AML-193 (cell line): ENCODE measurements around the gene SYCP2L.
"Not testable (repeated sequence)": the region's sequence is repeated elsewhere in the genome, so short reads cannot be mapped to it uniquely, and the experiment has no call there.

ENCODE experiments used
- DNase-seq, 2 experiments: peaks; one replicate each; lab custom pipeline; 2025; lab: John Stamatoyannopoulos, UW

SYCP2L gene

DNA sequence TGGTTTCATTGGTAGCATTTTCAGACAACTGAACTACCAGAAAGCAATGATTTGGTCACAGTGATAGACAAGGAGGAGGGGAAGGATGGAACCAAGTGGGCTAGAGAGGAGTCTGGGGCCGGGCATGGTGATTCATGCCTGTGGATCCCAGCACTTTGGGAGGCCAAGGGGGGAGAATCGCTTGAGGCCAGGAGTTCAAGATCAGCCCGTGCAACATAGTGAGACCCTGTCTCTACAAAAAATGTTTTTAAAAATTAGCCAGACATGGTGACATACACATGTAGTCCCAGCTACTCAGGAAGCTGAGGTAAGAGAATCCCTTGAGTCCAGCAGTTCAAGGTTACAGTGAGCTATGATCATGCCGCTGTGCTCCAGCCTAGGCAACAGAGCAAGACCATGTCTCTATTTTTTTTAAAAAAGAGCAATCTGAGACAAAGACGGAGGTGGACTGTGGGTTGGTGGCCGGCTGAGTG, 70.6 kb downstream of the SYCP2L start:
- no peak for DNase-seq

DNA sequence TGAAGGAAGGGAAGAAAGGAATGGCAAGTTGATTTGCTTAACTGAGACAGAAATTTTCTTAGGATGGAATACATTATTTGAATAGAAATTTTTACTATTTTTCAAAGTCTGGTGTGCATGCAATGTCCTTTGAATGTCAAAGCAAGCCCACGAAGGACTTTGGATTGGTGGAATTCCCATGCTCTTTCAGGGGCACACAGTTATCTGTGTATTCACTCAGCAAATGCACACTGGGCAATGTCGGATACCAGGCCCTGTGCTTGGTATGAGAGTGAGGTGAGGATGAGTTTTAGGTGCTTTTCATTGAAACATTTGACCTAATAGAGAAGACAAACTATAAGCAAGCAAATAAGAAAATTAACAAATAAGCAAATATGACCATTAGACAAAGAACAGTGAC, 73.3 kb downstream of the SYCP2L start:
- DNase-seq: no peak

DNA sequence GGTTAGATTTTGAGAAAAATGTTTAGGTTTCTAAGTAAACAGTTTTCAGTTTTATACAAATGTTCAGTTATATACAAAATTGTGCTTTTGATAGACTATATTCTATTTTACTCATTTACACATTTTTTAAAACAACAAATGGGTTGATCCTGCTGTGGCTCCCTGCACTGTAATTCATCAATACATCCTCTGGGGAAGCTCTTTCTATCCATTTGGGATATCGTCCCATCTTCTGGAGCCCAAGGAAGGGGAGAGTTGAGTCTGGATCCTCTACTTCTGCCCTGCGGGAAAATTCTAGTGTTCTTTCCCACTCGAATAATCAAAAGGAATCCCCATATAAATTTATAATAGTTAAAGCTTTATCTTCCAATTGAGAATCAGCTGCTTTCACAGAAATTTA, 75.0 kb downstream of the SYCP2L start:
- no peak for DNase-seq

- no peak for DNase-seq
These were observed 75.8 kb downstream of the SYCP2L start for GRCh38 chr6:10962673-10963072.

DNA sequence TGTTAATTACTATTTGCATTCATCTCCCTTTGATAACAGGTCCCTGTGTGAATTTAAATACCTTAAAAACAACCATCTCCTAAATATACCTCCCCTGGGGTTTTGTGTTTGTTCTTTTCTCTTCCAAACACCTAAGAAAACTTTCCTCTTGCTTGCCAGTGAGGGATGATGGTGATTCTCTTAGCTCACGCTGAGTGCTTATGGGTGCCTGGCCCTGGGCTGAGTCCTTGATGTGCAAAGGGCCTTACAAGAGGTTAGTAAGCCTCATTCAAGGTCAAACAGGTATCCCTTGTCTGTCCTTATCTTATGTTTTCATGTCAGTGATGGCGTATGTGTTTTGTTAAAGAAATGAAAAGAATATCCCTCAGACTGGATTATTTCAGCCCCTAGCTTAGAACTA, 76.3 kb downstream of the SYCP2L start:
- no peak for DNase-seq

- DNase-seq: no peak
These were observed 77.8 kb downstream of the SYCP2L start for GRCh38 chr6:10964684-10965083.

DNA sequence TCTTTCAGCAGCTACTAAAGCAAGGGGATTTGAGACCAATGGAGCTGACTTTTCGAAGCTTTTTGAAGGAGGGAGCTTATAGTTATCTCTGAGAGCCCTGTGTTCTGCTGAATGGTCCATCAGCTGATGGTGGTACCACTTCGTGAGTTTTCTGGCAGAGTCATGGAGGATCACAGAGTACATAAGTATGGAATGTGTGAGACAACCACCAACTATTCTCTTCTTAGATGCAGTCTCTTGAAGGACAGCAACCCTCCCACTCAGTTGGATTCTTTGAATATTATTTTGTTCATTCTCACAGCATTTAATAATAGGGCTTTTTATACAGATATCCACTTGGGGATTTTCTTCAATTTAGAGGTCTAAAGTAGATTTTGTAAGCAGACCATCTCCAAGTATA, 81.9 kb downstream of the SYCP2L start:
- no peak for DNase-seq

GRCh38 chr6:10970731-10971130, 83.9 kb downstream of the SYCP2L start:
- DNase-seq: no peak

GRCh38 chr6:10972196-10972595, 85.3 kb downstream of the SYCP2L start:
- no peak for DNase-seq

DNA sequence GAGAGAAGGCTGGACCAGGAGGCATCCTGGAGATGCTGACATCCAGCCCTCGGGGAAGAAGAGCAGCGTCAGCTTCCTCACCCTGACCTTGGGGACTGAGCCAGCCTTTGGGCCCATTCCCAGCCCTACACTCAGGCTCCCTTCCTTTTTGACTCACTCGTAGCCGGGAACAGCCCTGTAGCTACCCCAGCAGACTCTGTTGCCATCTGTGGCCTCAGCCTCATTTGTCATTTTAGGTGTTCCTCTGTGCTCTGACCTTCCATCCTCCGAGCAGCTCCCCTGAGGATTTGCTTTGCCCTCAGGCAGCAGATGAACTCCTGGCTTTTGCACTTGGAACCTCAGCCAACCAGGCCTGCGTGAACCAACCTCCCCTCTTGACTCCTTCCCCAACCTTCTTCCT, 89.7 kb downstream of the SYCP2L start:
- no peak for DNase-seq

GRCh38 chr6:10977231-10977968, 90.5 kb downstream of the SYCP2L start:
- DNase-seq: no peak

- no peak for DNase-seq
These were observed 92.8 kb downstream of the SYCP2L start for GRCh38 chr6:10979603-10980002.

- no peak for DNase-seq
These were observed 94.6 kb downstream of the SYCP2L start for GRCh38 chr6:10981409-10981808.

GRCh38 chr6:10984959-10985358, 98.1 kb downstream of the SYCP2L start:
- DNase-seq: not testable (repeated sequence)

DNA sequence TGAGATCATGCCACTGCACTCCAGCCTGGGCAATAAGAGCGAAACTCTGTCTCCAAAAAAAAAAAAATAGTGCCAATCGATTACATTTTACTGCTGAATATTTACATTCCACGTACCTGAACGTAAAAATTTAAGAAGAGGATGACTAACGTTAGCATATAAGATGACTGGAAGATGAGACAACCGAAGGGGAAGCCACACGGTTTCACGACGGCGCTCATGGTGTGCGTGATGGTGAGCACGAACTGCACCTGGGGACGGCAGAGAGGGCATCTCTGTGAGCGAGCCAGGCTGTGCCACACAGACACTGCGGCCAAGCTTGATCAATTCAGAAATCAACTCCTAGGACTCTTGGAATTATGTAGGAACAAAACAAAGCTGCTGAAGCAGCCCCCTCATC, 102.7 kb downstream of the SYCP2L start:
- no peak for DNase-seq

GRCh38 chr6:10991115-10991514, 104.3 kb downstream of the SYCP2L start:
- DNase-seq: no peak

- DNase-seq: no peak
These were observed 107.0 kb downstream of the SYCP2L start for GRCh38 chr6:10993896-10994295.

DNA sequence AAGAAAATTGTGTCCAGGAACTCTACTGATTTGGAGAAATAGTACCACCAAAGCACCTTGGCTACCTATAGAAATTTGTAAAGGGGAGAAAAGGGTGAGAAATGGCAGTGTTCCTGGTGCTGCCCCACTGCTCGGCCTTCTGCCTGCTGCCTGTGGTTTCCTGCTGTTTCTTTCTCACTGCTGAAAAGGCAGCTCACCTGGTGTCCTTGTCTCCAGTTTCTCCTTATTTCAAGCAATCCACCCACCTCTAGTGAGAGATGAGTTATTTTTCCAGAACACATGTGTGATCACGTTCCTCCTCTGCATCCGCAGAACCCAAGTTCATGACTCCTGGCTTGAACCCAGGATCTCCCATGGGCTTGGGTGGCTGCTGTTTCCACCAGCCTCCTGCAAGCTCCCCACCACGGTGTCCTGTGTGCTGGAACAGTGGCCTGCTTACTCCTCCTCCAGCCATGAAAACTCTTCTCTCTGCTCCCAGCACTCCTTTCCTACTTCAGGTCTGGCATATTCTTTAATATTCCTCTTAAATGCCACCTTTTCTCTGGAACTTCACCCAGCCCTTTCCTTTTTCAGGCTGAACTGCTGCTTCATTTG, 108.4 kb downstream of the SYCP2L start:
- DNase-seq: no peak

GRCh38 chr6:10999994-11000393, 113.1 kb downstream of the SYCP2L start:
- no peak for DNase-seq

DNA sequence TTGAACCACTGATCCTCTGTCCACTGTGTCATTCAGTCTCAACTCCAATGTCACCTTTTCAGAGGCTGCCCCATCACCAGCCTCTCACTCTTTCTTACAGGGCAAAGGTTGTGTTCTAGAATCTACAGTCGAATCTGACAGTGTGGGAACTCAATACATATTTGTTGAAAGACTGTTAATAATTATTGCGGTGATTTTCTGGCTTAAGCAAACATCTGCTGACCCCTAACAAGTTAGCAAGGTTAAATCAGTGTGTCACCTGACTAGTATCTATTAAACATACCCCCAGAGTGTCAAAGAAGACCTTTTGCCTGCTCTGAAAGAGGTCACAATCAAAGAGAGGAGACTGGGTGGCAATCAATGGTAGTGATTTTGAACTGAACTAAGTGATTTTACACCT, 115.3 kb downstream of the SYCP2L start:
- no peak for DNase-seq

- DNase-seq: not testable (repeated sequence)
These were observed 116.4 kb downstream of the SYCP2L start for GRCh38 chr6:11003297-11003696.

DNA sequence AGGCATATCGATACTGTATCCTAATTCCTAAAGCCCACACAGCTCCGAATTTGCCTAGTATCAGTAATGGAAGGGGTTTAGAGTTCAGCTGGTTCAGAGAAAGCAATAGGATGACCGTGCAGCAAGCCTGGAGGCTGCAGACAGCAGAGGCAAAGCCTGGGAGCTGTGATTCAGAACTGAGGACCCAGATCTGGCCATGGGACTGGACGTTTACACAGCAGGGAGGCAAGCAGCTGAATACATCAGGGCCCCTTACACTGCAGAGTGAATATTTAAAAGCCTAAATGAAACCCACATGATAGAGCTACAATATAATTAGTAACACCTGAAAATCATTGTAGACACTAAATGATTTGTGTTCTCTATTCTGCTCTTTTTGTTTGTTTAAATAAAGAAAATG, 119.2 kb downstream of the SYCP2L start:
- DNase-seq: no peak

- DNase-seq: no peak
These were observed 121.1 kb downstream of the SYCP2L start for GRCh38 chr6:11007715-11008608.
